Progenitor cell of endocrine pancreas (in vitro differentiated cells): ENCODE results near the gene TCEAL9. TPM values are rescaled to one million over a fixed set of nuclear protein-coding genes. Genes with fewer than 3 reads are reported as not detected.

ENCODE experiments used
- DNase-seq: peaks from one replicate; pipeline ENCODE4 v3.0.0; 2021; ENCODE audit warnings: low spot score; ENCODE audit not compliant: unreplicated experiment
- H3K27ac Mint-ChIP-seq: 2 replicates; pipeline ENCODE4 v1.8.0; 2021; ENCODE audit warnings: mild to moderate bottlenecking, moderate library complexity, mixed read lengths
- H3K27me3 Mint-ChIP-seq: 2 replicates; pipeline ENCODE4 v1.8.0; 2021; ENCODE audit warnings: mixed read lengths
- H3K36me3 Mint-ChIP-seq: 2 replicates; pipeline ENCODE4 v1.8.0; 2022; ENCODE audit warnings: mixed read lengths; ENCODE audit not compliant: insufficient read depth
- H3K4me1 Mint-ChIP-seq: 2 replicates; pipeline ENCODE4 v1.8.0; 2021; ENCODE audit warnings: low read depth, mixed read lengths
- H3K4me3 Mint-ChIP-seq: 2 replicates; pipeline ENCODE4 v1.8.0; 2021; ENCODE audit warnings: low read depth, mild to moderate bottlenecking, moderate library complexity, mixed read lengths
- H3K9me3 Mint-ChIP-seq: 2 replicates; pipeline ENCODE4 v1.8.0; 2021; ENCODE audit warnings: low read depth, mixed read lengths
- CTCF ChIP-seq: fragments of 200-600 bp; sonication (generic); IDR thresholded peaks from one replicate; pipeline ENCODE4 v1.5.0; 2021; ENCODE audit warnings: antibody characterized with exemption, mild to moderate bottlenecking; ENCODE audit not compliant: unreplicated experiment
- long read RNA-seq: library from polyadenylated mRNA; unstranded; transcript quantifications from one replicate; pipeline ENCODE4 v2.0.0, GENCODE V29; 2020
- total RNA-seq: library from RNA; stranded (reverse); gene quantifications from 2 replicates; pipeline ENCODE4 v1.2.1, GENCODE V29; 2021

Gene TCEAL9
- 111 and 118 TPM in 2 replicates for total RNA-seq
- long read RNA-seq, transcript TCEAL9-202 (3 exons, 1,033 nt): major isoform, 37 of 59 reads
- long read RNA-seq, transcript TCEAL9-201 (2 exons, 699 nt): minor isoform, 15 of 59 reads
- long read RNA-seq, partial matches to known transcripts: 2 of 59 reads
- long read RNA-seq, other reads (novel, unspliced or antisense): 5 of 59 reads

- peak; percentile 26 for DNase-seq
- Mint-ChIP-seq H3K4me3 (peak within 1 kb of the TSS; percentile 98), H3K36me3 (peaks cover 5% of the 10 kb centered on the region), H3K4me1 (peaks cover 18% of the 10 kb centered on the region), H3K27ac (peak within 1 kb of the TSS; percentile 99), H3K9me3 (peaks cover 9% of the 10 kb centered on the region), H3K27me3 (no peaks in the 10 kb centered on the region)
- no peak for TF ChIP-seq CTCF
Measured at GRCh38 chrX:103356130-103356798, at the start of gene TCEAL9. TSS of gene TCEAL9 (plus strand) at chrX:103356506. CDS start at chrX:103357685, 1,179 bp downstream.

GRCh38 chrX:103309860-103310554 is 46.3 kb upstream of the TCEAL9 start:
- peaks cover 2% of the 10 kb centered on the region for H3K36me3 Mint-ChIP-seq
- H3K4me3 Mint-ChIP-seq: peak overlapping the region; percentile 80
- no peak for TF ChIP-seq CTCF
- DNase-seq: no peak
- H3K27me3 Mint-ChIP-seq: no peaks in the 10 kb centered on the region
- peaks cover 2% of the 10 kb centered on the region for H3K4me1 Mint-ChIP-seq
- H3K9me3 Mint-ChIP-seq: peaks cover 8% of the 10 kb centered on the region
- H3K27ac Mint-ChIP-seq: no peak overlapping the region

GRCh38 chrX:103310555-103311398 is 45.5 kb upstream of the TCEAL9 start, which contains the start of gene BEX2:
TSS of gene BEX2 (minus strand) at chrX:103310990. CDS start at chrX:103309976, 1,014 bp downstream.
- Mint-ChIP-seq H3K36me3 (peaks cover 2% of the 10 kb centered on the region), H3K4me1 (peaks cover 2% of the 10 kb centered on the region), H3K27ac (peak within 1 kb of the TSS; percentile 79), H3K9me3 (peaks cover 8% of the 10 kb centered on the region), H3K27me3 (no peaks in the 10 kb centered on the region), H3K4me3 (peak within 1 kb of the TSS; percentile 80)
- TF ChIP-seq CTCF: no peak
- DNase-seq: peak; percentile 65

GRCh38 chrX:103311399-103311780 is 44.9 kb upstream of the TCEAL9 start:
- H3K4me3 Mint-ChIP-seq: peak overlapping the region; percentile 80
- DNase-seq: no peak
- H3K27me3 Mint-ChIP-seq: no peaks in the 10 kb centered on the region
- no peak for TF ChIP-seq CTCF
- H3K4me1 Mint-ChIP-seq: peaks cover 2% of the 10 kb centered on the region
- no peak overlapping the region for H3K27ac Mint-ChIP-seq
- H3K9me3 Mint-ChIP-seq: peaks cover 4% of the 10 kb centered on the region
- peaks cover 2% of the 10 kb centered on the region for H3K36me3 Mint-ChIP-seq

GRCh38 chrX:103329991-103330390 is 26.3 kb upstream of the TCEAL9 start, which contains the start of gene TCEAL7:
TSS of gene TCEAL7 (plus strand) at chrX:103330239. CDS start at chrX:103331404, 1,165 bp downstream.
- H3K4me3 Mint-ChIP-seq: peak within 1 kb of the TSS; percentile 49
- peaks cover 5% of the 10 kb centered on the region for H3K4me1 Mint-ChIP-seq
- H3K27me3 Mint-ChIP-seq: peaks cover 23% of the 10 kb centered on the region
- TF ChIP-seq CTCF: no peak
- peaks cover 11% of the 10 kb centered on the region for H3K9me3 Mint-ChIP-seq
- no peaks in the 10 kb centered on the region for H3K36me3 Mint-ChIP-seq
- H3K27ac Mint-ChIP-seq: peak within 1 kb of the TSS; percentile 51
- no peak for DNase-seq
